HEK293 (cell line): Measurements from ENCODE around the gene DOK4.

Experiments
- CTCF ChIA-PET: fragments of 350-600 bp; formaldehyde crosslinking; extraction: SDS; loops from one replicate; lab custom pipeline; 2021; ENCODE audit warnings: antibody characterized with exemption; lab: Yijun Ruan, JAX
- POLR2A ChIA-PET: fragments of 300-600 bp; formaldehyde crosslinking; extraction: SDS; loops from one replicate; lab custom pipeline; 2020; ENCODE audit warnings: antibody characterized with exemption, inconsistent platforms; lab: Yijun Ruan, JAX
- H3K27ac ChIP-seq: fragments of 200-500 bp; sonication (Bioruptor generic); 2 replicates; pipeline ENCODE4 v1.5.1; 2014; ENCODE audit warnings: low read depth, low read length, control low read depth, inconsistent platforms; ENCODE audit errors: extremely low read depth
- H3K36me3 ChIP-seq, 2 experiments: fragments of 200-500 bp in 1 of 2; sonication (Bioruptor generic) in 1 of 2; 1 replicate in 1 of 2; 2 replicates in 1 of 2; pipeline ENCODE4 v1.5.1; 2014 to 2017; ENCODE audit warnings: inconsistent platforms in 2 of 2, low read length in 2 of 2; ENCODE audit not compliant: control insufficient read depth in 2 of 2, insufficient read depth in 1 of 2
- H3K4me1 ChIP-seq: fragments of 200-500 bp; sonication (Bioruptor generic); 2 replicates; pipeline ENCODE4 v1.5.1; 2014; ENCODE audit warnings: mild to moderate bottlenecking, low read length, inconsistent platforms; ENCODE audit not compliant: control insufficient read depth, insufficient read depth
- H3K4me3 ChIP-seq: 2 replicates; pipeline ENCODE4 v1.5.1; 2011; ENCODE audit warnings: low read depth, mild to moderate bottlenecking, control low read depth, low read length, moderate library complexity
- H3K9me3 ChIP-seq: fragments of 200-500 bp; sonication (Bioruptor generic); 2 replicates; pipeline ENCODE4 v1.5.1; 2014; ENCODE audit warnings: low read depth, low read length, inconsistent platforms; ENCODE audit not compliant: control insufficient read depth, insufficient read depth
- BCL11B ChIP-seq: fragments of 450-650 bp; formaldehyde crosslinking; IDR thresholded peaks from 2 replicates; pipeline ENCODE4 v1.5.1; 2016; ENCODE audit warnings: low read depth, missing biosample characterization, missing genetic modification characterization
- EGR2 ChIP-seq: fragments of 450-650 bp; formaldehyde crosslinking; IDR thresholded peaks from 2 replicates; pipeline ENCODE4 v1.5.1; 2016; ENCODE audit warnings: low read depth, missing biosample characterization, missing genetic modification characterization
- HOXC10 ChIP-seq: sonication (generic); formaldehyde crosslinking; IDR thresholded peaks from 2 replicates; pipeline ENCODE4 v1.8.1; 2023; ENCODE audit warnings: mild to moderate bottlenecking, missing genetic modification reagents
- KLF9 ChIP-seq: fragments of 450-650 bp; formaldehyde crosslinking; IDR thresholded peaks from 2 replicates; pipeline ENCODE4 v1.5.1; 2016; ENCODE audit warnings: missing biosample characterization, missing genetic modification characterization, low read depth
- MYNN ChIP-seq: fragments of 450-650 bp; formaldehyde crosslinking; IDR thresholded peaks from 2 replicates; pipeline ENCODE4 v1.5.1; 2016; ENCODE audit warnings: missing biosample characterization, missing genetic modification characterization, borderline replicate concordance
- OVOL3 ChIP-seq: fragments of 450-650 bp; formaldehyde crosslinking; IDR thresholded peaks from 2 replicates; pipeline ENCODE4 v1.5.1; 2016; ENCODE audit warnings: missing biosample characterization, missing genetic modification characterization
- ZFHX2 ChIP-seq: fragments of 450-650 bp; formaldehyde crosslinking; conservative IDR thresholded peaks from 2 replicates; pipeline ENCODE4 v1.5.1; 2016; ENCODE audit warnings: missing biosample characterization, missing genetic modification characterization
- ZFP41 ChIP-seq: fragments of 450-650 bp; formaldehyde crosslinking; IDR thresholded peaks from 2 replicates; pipeline ENCODE4 v1.5.1; 2016; ENCODE audit warnings: missing biosample characterization, missing genetic modification characterization, borderline replicate concordance
- ZNF114 ChIP-seq: fragments of 450-650 bp; formaldehyde crosslinking; IDR thresholded peaks from 2 replicates; pipeline ENCODE4 v1.5.0; 2017; ENCODE audit warnings: missing biosample characterization, missing genetic modification characterization
- ZNF157 ChIP-seq: fragments of 450-650 bp; formaldehyde crosslinking; IDR thresholded peaks from 2 replicates; pipeline ENCODE4 v1.5.1; 2016; ENCODE audit warnings: missing biosample characterization, missing genetic modification characterization
- ZNF174 ChIP-seq: fragments of 450-650 bp; formaldehyde crosslinking; IDR thresholded peaks from 2 replicates; pipeline ENCODE4 v1.5.0; 2017; ENCODE audit warnings: missing biosample characterization, mild to moderate bottlenecking, missing genetic modification characterization
- ZNF214 ChIP-seq: fragments of 450-650 bp; formaldehyde crosslinking; IDR thresholded peaks from 2 replicates; pipeline ENCODE4 v1.5.1; 2017; ENCODE audit warnings: missing biosample characterization, mild to moderate bottlenecking, missing genetic modification characterization, borderline replicate concordance
- ZNF404 ChIP-seq: fragments of 450-650 bp; formaldehyde crosslinking; IDR thresholded peaks from 2 replicates; pipeline ENCODE4 v1.5.1; 2017; ENCODE audit warnings: missing biosample characterization, missing genetic modification characterization
- ZNF426 ChIP-seq: fragments of 450-650 bp; formaldehyde crosslinking; IDR thresholded peaks from 2 replicates; pipeline ENCODE4 v1.5.1; 2017; ENCODE audit warnings: missing biosample characterization, missing genetic modification characterization, mild to moderate bottlenecking, inconsistent platforms, moderate library complexity
- ZNF510 ChIP-seq: fragments of 450-650 bp; formaldehyde crosslinking; IDR thresholded peaks from 2 replicates; pipeline ENCODE4 v1.5.1; 2018; ENCODE audit warnings: mild to moderate bottlenecking, missing genetic modification characterization, missing biosample characterization; ENCODE audit not compliant: insufficient replicate concordance
- ZNF585B ChIP-seq: fragments of 450-650 bp; formaldehyde crosslinking; IDR thresholded peaks from 2 replicates; pipeline ENCODE4 v1.5.1; 2016; ENCODE audit warnings: missing biosample characterization, missing genetic modification characterization
- ZNF596 ChIP-seq: fragments of 450-650 bp; IDR thresholded peaks from 2 replicates; pipeline ENCODE4 v1.5.0; 2018; ENCODE audit warnings: missing biosample characterization, mild to moderate bottlenecking, missing genetic modification characterization, moderate library complexity
- ZNF624 ChIP-seq: fragments of 450-650 bp; formaldehyde crosslinking; IDR thresholded peaks from 2 replicates; pipeline ENCODE4 v1.5.1; 2017; ENCODE audit warnings: missing biosample characterization, missing genetic modification characterization
- ZNF670 ChIP-seq: fragments of 450-650 bp; formaldehyde crosslinking; IDR thresholded peaks from 2 replicates; pipeline ENCODE4 v1.5.1; 2016; ENCODE audit warnings: missing biosample characterization, missing genetic modification characterization, low read depth
- ZNF701 ChIP-seq: fragments of 450-650 bp; formaldehyde crosslinking; IDR thresholded peaks from 2 replicates; pipeline ENCODE4 v1.5.1; 2016; ENCODE audit warnings: missing biosample characterization, missing genetic modification characterization
- ZNF776 ChIP-seq: fragments of 450-650 bp; formaldehyde crosslinking; IDR thresholded peaks from 2 replicates; pipeline ENCODE4 v1.5.0; 2017; ENCODE audit warnings: missing biosample characterization, missing genetic modification characterization, borderline replicate concordance
- ZNF791 ChIP-seq: fragments of 450-650 bp; formaldehyde crosslinking; IDR thresholded peaks from 2 replicates; pipeline ENCODE4 v1.5.1; 2016; ENCODE audit warnings: missing biosample characterization, missing genetic modification characterization
- ZSCAN16 ChIP-seq: fragments of 450-650 bp; formaldehyde crosslinking; IDR thresholded peaks from 2 replicates; pipeline ENCODE4 v1.5.1; 2016; ENCODE audit warnings: missing biosample characterization, missing genetic modification characterization
- TF ChIP-seq, protein P1 (sequence below): fragments of 450-650 bp; formaldehyde crosslinking; IDR thresholded peaks from 2 replicates; pipeline ENCODE4 v1.5.1; 2017; ENCODE audit warnings: missing biosample characterization, missing genetic modification characterization
- TF ChIP-seq, protein P2 (sequence below): fragments of 450-650 bp; formaldehyde crosslinking; IDR thresholded peaks from 2 replicates; pipeline ENCODE4 v1.5.1; 2016; ENCODE audit warnings: missing biosample characterization, missing genetic modification characterization
- TF ChIP-seq, protein P3 (sequence below): fragments of 450-650 bp; formaldehyde crosslinking; IDR thresholded peaks from 2 replicates; pipeline ENCODE4 v1.5.1; 2016; ENCODE audit warnings: missing biosample characterization, missing genetic modification characterization

DOK4 gene

GRCh38 chr16:57462209-57462977 is 23.9 kb downstream of the DOK4 start, which contains the start of gene POLR2C (continued):
- TF ChIP-seq, protein P1, sequence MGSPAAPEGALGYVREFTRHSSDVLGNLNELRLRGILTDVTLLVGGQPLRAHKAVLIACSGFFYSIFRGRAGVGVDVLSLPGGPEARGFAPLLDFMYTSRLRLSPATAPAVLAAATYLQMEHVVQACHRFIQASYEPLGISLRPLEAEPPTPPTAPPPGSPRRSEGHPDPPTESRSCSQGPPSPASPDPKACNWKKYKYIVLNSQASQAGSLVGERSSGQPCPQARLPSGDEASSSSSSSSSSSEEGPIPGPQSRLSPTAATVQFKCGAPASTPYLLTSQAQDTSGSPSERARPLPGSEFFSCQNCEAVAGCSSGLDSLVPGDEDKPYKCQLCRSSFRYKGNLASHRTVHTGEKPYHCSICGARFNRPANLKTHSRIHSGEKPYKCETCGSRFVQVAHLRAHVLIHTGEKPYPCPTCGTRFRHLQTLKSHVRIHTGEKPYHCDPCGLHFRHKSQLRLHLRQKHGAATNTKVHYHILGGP, result no peak
- no peak for TF ChIP-seq ZNF776 (tag by site-specific recombination)
- TF ChIP-seq ZNF214, result no peak
- no peak for TF ChIP-seq ZNF701 (tag by site-specific recombination)
- TF ChIP-seq ZNF404 (tag by site-specific recombination), result no peak
- no peak for TF ChIP-seq ZNF624 (tag by site-specific recombination)

GRCh38 chr16:57452021-57452420 is 34.3 kb downstream of the DOK4 start:
- no peak overlapping the region for H3K4me3 ChIP-seq
- no peaks in the 10 kb centered on the region for H3K4me1 ChIP-seq
- peaks cover 30 to 65% of the 10 kb centered on the region in 2 experiments for H3K36me3 ChIP-seq
- ChIA-PET CTCF (interaction anchor here (0.9 to 1.1 kb wide), 3 partner anchors 10 to 71 kb away, joined by 3 to 5 read pairs (median 4); partner anchors contain the start of gene POLR2C), POLR2A (no interaction called here)
- TF ChIP-seq, protein P2, sequence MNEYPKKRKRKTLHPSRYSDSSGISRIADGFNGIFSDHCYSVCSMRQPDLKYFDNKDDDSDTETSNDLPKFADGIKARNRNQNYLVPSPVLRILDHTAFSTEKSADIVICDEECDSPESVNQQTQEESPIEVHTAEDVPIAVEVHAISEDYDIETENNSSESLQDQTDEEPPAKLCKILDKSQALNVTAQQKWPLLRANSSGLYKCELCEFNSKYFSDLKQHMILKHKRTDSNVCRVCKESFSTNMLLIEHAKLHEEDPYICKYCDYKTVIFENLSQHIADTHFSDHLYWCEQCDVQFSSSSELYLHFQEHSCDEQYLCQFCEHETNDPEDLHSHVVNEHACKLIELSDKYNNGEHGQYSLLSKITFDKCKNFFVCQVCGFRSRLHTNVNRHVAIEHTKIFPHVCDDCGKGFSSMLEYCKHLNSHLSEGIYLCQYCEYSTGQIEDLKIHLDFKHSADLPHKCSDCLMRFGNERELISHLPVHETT (tag by site-specific recombination), result no peak
- TF ChIP-seq BCL11B (tag by site-specific recombination) (no peak), HOXC10 (CRISPR knock-in tag) (no peak), ZNF670 (tag by site-specific recombination) (no peak), MYNN (tag by site-specific recombination) (no peak), ZFP41 (tag by site-specific recombination) (no peak), ZNF174 (no peak), ZNF791 (tag by site-specific recombination) (no peak), ZNF157 (no peak), ZNF510 (tag by site-specific recombination) (no peak), ZNF114 (tag by site-specific recombination) (no peak), EGR2 (tag by site-specific recombination) (no peak), ZNF596 (tag by site-specific recombination) (no peak), ZFHX2 (tag by site-specific recombination) (no peak), ZNF426 (tag by site-specific recombination) (no peak), ZSCAN16 (tag by site-specific recombination) (no peak), ZNF585B (no peak), KLF9 (tag by site-specific recombination) (no peak), OVOL3 (no peak)
- TF ChIP-seq, protein P3, sequence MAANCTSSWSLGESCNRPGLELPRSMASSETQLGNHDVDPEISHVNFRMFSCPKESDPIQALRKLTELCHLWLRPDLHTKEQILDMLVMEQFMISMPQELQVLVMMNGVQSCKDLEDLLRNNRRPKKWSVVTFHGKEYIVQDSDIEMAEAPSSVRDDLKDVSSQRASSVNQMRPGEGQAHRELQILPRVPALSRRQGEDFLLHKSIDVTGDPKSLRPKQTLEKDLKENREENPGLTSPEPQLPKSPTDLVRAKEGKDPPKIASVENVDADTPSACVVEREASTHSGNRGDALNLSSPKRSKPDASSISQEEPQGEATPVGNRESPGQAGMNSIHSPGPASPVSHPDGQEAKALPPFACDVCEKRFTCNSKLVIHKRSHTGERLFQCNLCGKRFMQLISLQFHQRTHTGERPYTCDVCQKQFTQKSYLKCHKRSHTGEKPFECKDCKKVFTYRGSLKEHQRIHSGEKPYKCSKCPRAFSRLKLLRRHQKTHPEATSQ (tag by site-specific recombination), result no peak
- no peaks in the 10 kb centered on the region for H3K9me3 ChIP-seq
- no peak overlapping the region for H3K27ac ChIP-seq
